GM18520 (cell line): ENCODE results near the gene ADCY9.
"Not testable (repeated sequence)": the region's sequence is repeated elsewhere in the genome, so short reads cannot be mapped to it uniquely, and the experiment has no call there.

Experiments
- ATAC-seq: cut with Tn5 transposase; IDR thresholded peaks from one replicate; pipeline ENCODE4 v1.9.1; 2021; ENCODE audit not compliant: unreplicated experiment

ADCY9 gene

GRCh38 chr16:4094127-4094773, 22.0 kb downstream of the ADCY9 start:
- no peak for ATAC-seq

GRCh38 chr16:4093495-4094126, 22.6 kb downstream of the ADCY9 start:
- ATAC-seq, result no peak

- ATAC-seq, result no peak
Measured at GRCh38 chr16:4092547-4093265, 23.5 kb downstream of the ADCY9 start.

GRCh38 chr16:4091240-4092012, 24.8 kb downstream of the ADCY9 start:
- no peak for ATAC-seq

GRCh38 chr16:4090351-4090851, 25.8 kb downstream of the ADCY9 start:
- no peak for ATAC-seq

- no peak for ATAC-seq
Measured at GRCh38 chr16:4089811-4090301, 26.4 kb downstream of the ADCY9 start.

GRCh38 chr16:4089251-4089810, 26.9 kb downstream of the ADCY9 start:
- no peak for ATAC-seq

- ATAC-seq, result no peak
Measured at GRCh38 chr16:4087990-4088577, 28.2 kb downstream of the ADCY9 start.

- ATAC-seq, result no peak
Measured at GRCh38 chr16:4087099-4087885, 28.9 kb downstream of the ADCY9 start.

- ATAC-seq, result no peak
Measured at GRCh38 chr16:4086153-4086552, 30.1 kb downstream of the ADCY9 start.

- no peak for ATAC-seq
Measured at GRCh38 chr16:4085405-4085970, 30.8 kb downstream of the ADCY9 start.

GRCh38 chr16:4083347-4083870, 32.8 kb downstream of the ADCY9 start:
- no peak for ATAC-seq

- ATAC-seq, result no peak
Measured at GRCh38 chr16:4082474-4083044, 33.7 kb downstream of the ADCY9 start.

GRCh38 chr16:4081521-4082021, 34.7 kb downstream of the ADCY9 start:
- ATAC-seq, result no peak

- no peak for ATAC-seq
Measured at GRCh38 chr16:4081047-4081446, 35.2 kb downstream of the ADCY9 start.

- ATAC-seq, result no peak
Measured at GRCh38 chr16:4077174-4077649, 39.0 kb downstream of the ADCY9 start.

- ATAC-seq, result no peak
Measured at GRCh38 chr16:4075534-4075933, 40.7 kb downstream of the ADCY9 start.

GRCh38 chr16:4073150-4073549, 43.1 kb downstream of the ADCY9 start:
- ATAC-seq, result not testable (repeated sequence)
